GM23338 (cell line): ENCODE measurements around the gene ZIC5. TPM values are rescaled to one million over a fixed set of nuclear protein-coding genes. Genes with fewer than 3 reads are reported as not detected.
A peak's percentile ranks its signal among the peaks of the same experiment; 100 is the strongest.

ENCODE experiments used
- ATAC-seq: fragments of 200-7000 bp; cut with Tn5 transposase; 3 replicates; pipeline ENCODE4 v1.9.1; 2020
- DNase-seq: peaks from one replicate; pipeline ENCODE4 v3.0.0-alpha.2; 2015; ENCODE audit warnings: low spot score
- H2AFZ ChIP-seq: fragments of 200-600 bp; sonication (generic); 2 replicates; pipeline ENCODE4 v1.8.0; 2016; ENCODE audit warnings: antibody characterized with exemption, mild to moderate bottlenecking, moderate library complexity
- H3F3A ChIP-seq: fragments of 200-600 bp; sonication (generic); replicated peaks from 2 replicates; pipeline ENCODE4 v1.8.0; 2017; ENCODE audit warnings: antibody characterized with exemption, mixed run types, low read depth
- H3K27ac ChIP-seq: fragments of 200-600 bp; sonication (generic); 2 replicates; pipeline ENCODE4 v1.6.1; 2016; ENCODE audit warnings: low read depth
- H3K27me3 ChIP-seq: fragments of 200-600 bp; sonication (generic); 2 replicates; pipeline ENCODE4 v1.8.0; 2016; ENCODE audit warnings: mild to moderate bottlenecking, mixed run types, moderate library complexity; ENCODE audit not compliant: insufficient read depth
- H3K36me3 ChIP-seq: fragments of 200-600 bp; sonication (generic); 2 replicates; pipeline ENCODE4 v1.8.0; 2016; ENCODE audit warnings: mild to moderate bottlenecking; ENCODE audit not compliant: insufficient read depth
- H3K4me1 ChIP-seq: fragments of 200-600 bp; sonication (generic); 2 replicates; pipeline ENCODE4 v1.8.0; 2016; ENCODE audit warnings: mild to moderate bottlenecking, moderate library complexity; ENCODE audit not compliant: insufficient read depth
- H3K4me2 ChIP-seq: fragments of 200-600 bp; sonication (generic); 2 replicates; pipeline ENCODE4 v1.7.1; 2017; ENCODE audit warnings: mixed run types
- H3K4me3 ChIP-seq: fragments of 200-600 bp; sonication (generic); 2 replicates; pipeline ENCODE4 v1.6.1; 2016; ENCODE audit warnings: mixed run types
- H3K79me2 ChIP-seq: fragments of 200-600 bp; sonication (generic); replicated peaks from 2 replicates; pipeline ENCODE4 v1.8.0; 2017; ENCODE audit warnings: mild to moderate bottlenecking; ENCODE audit not compliant: insufficient read depth
- H3K9me2 ChIP-seq: fragments of 200-600 bp; sonication (generic); 2 replicates; pipeline ENCODE4 v1.8.0; 2017; ENCODE audit not compliant: insufficient read depth
- H4K20me1 ChIP-seq: fragments of 200-600 bp; sonication (generic); replicated peaks from 2 replicates; pipeline ENCODE4 v1.8.0; 2017; ENCODE audit warnings: mild to moderate bottlenecking; ENCODE audit not compliant: insufficient read depth
- H3K27ac Mint-ChIP-seq: 2 replicates; pipeline ENCODE4 v1.8.0; 2020; ENCODE audit warnings: inconsistent platforms, mild to moderate bottlenecking, moderate library complexity, mixed read lengths
- H3K27me3 Mint-ChIP-seq: 3 replicates; pipeline ENCODE4 v1.8.0; 2022; ENCODE audit warnings: low read depth, mild to moderate bottlenecking, moderate library complexity, mixed read lengths, inconsistent platforms; ENCODE audit not compliant: insufficient read depth, poor library complexity
- H3K36me3 Mint-ChIP-seq: 3 replicates; pipeline ENCODE4 v1.8.0; 2021; ENCODE audit warnings: low read depth, mild to moderate bottlenecking, inconsistent platforms, moderate library complexity, mixed read lengths
- H3K4me1 Mint-ChIP-seq: 3 replicates; pipeline ENCODE4 v1.8.0; 2020; ENCODE audit warnings: mild to moderate bottlenecking, inconsistent platforms, mixed read lengths
- H3K4me3 Mint-ChIP-seq: 3 replicates; pipeline ENCODE4 v1.8.0; 2021; ENCODE audit warnings: moderate library complexity, mild to moderate bottlenecking, inconsistent platforms, mixed read lengths
- H3K9me3 Mint-ChIP-seq: 3 replicates; pipeline ENCODE4 v1.8.0; 2020; ENCODE audit warnings: moderate library complexity, mild to moderate bottlenecking, inconsistent platforms, mixed read lengths
- CREB1 ChIP-seq: fragments of 250-450 bp; sonication (Bioruptor Pico); IDR thresholded peaks from 2 replicates; pipeline ENCODE4 v1.5.0; 2020; ENCODE audit warnings: low read depth, mild to moderate bottlenecking, moderate library complexity
- ETS1 ChIP-seq: IDR thresholded peaks from 2 replicates; pipeline ENCODE4 v1.6.1; 2016; ENCODE audit warnings: antibody characterized with exemption
- EZH2 ChIP-seq: fragments of 200-600 bp; sonication (generic); IDR thresholded peaks from one replicate; pipeline ENCODE4 v1.8.0; 2017; ENCODE audit warnings: antibody characterized with exemption, mild to moderate bottlenecking, low read depth; ENCODE audit not compliant: unreplicated experiment
- EZH2phosphoT487 ChIP-seq: fragments of 200-600 bp; sonication (generic); IDR thresholded peaks from one replicate; pipeline ENCODE4 v1.8.1; 2018; ENCODE audit warnings: antibody characterized with exemption; ENCODE audit not compliant: unreplicated experiment
- JUNB ChIP-seq: IDR thresholded peaks from one replicate; pipeline ENCODE4 v1.6.1; 2016; ENCODE audit warnings: antibody characterized with exemption; ENCODE audit not compliant: unreplicated experiment
- NANOG ChIP-seq: IDR thresholded peaks from 2 replicates; pipeline ENCODE4 v1.6.1; 2016; ENCODE audit warnings: antibody characterized with exemption, borderline replicate concordance
- POLR2AphosphoS5 ChIP-seq: IDR thresholded peaks from 2 replicates; pipeline ENCODE4 v1.6.1; 2016; ENCODE audit warnings: antibody characterized with exemption, low read depth
- REST ChIP-seq: IDR thresholded peaks from one replicate; pipeline ENCODE4 v1.6.1; 2018; ENCODE audit warnings: antibody characterized with exemption; ENCODE audit not compliant: unreplicated experiment
- polyA plus RNA-seq: library from polyadenylated mRNA; unstranded; fragments of >200 nt; fragmentation: Nextera tagmentation; extraction: Ambion mirVana; gene quantifications from 2 replicates; pipeline ENCODE4 v1.2.1, GENCODE V29; 2016
- total RNA-seq: library from RNA; depleted of rRNA; stranded (reverse); fragments of >200 nt; shearing (Covaris generic); gene quantifications from 2 replicates; pipeline ENCODE4 v1.2.3, GENCODE V29; 2014

Gene ZIC5
- total and polyA plus RNA-seq, 2 experiments from 2014 or later: 14.1 to 28.0 TPM

- TF ChIP-seq NANOG: no peak; the same call in 1 of the 2 replicates
- TF ChIP-seq POLR2AphosphoS5: peak; percentile 77
- TF ChIP-seq REST: no peak
These were observed 7.4 kb upstream of the ZIC5 start (continued) for GRCh38 chr13:99978799-99979452.

- Histone ChIP-seq H3K9me2 (no peaks in the 10 kb centered on the region), H3K27me3 (peaks cover 59% of the 10 kb centered on the region), H2AFZ (no peak overlapping the region), H3K4me1 (peaks cover 44% of the 10 kb centered on the region), H4K20me1 (peaks cover 4% of the 10 kb centered on the region; the same call in 1 of the 2 replicates), H3F3A (peaks cover 26% of the 10 kb centered on the region), H3K36me3 (no peaks in the 10 kb centered on the region), H3K4me2 (peak overlapping the region; percentile 98), H3K4me3 (peak overlapping the region; percentile 89), H3K79me2 (peaks cover 23% of the 10 kb centered on the region), H3K27ac (0 out of 2 replicates have a peak overlapping the region, but pooled peaks have one; percentile 48)
- DNase-seq (peak; percentile 82), ATAC-seq (peak; percentile 9)
- Mint-ChIP-seq H3K4me1 (peaks cover 54% of the 10 kb centered on the region), H3K36me3 (peaks cover 8% of the 10 kb centered on the region), H3K9me3 (peaks cover 7% of the 10 kb centered on the region), H3K27ac (0 out of 2 replicates have a peak overlapping the region, but pooled peaks have one; percentile 79), H3K27me3 (peaks cover 51% of the 10 kb centered on the region), H3K4me3 (peak overlapping the region; percentile 74)
- no peak for TF ChIP-seq EZH2phosphoT487
- TF ChIP-seq JUNB: no peak
- TF ChIP-seq CREB1 (CRISPR knock-in tag): no peak
- TF ChIP-seq EZH2: peak; percentile 71
- no peak for TF ChIP-seq REST
- TF ChIP-seq ETS1: no peak
These were observed 6.6 kb upstream of the ZIC5 start for GRCh38 chr13:99977912-99978798.
